Measurements from ENCODE around the gene MORC2.

MORC2 gene

DNA sequence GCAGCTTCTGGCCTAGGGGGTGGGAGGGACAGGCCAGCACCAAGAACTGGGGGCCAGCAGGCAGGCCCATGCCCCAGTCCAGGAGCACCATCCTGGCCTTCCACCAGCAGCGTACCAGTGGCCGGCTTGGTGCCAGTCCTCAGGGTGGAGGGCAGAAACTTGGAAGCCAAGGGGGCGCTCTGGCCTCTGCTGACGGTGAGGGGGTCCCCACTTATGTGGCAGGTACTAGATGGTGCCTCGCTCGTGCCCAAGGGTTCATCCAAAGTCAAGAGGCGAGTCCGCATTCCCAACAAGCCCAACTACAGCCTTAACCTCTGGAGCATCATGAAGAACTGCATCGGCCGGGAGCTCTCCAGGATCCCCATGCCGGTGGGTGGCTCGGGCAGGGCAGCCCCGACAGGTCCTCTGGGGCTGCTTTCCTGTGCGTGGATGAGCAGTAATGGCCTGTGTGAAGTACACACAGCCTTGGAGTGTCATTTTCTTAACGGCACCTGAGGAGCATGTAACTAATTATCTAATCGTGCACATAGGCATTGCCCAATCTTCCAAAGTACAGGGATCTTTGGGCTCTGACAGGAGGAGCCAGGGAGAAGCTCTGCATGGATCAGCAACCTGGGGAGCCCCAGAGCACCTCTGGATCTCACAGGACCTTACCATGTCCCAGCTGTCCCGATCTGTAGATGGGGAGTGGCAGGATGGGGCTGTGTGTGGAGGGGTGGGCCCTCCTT is 79.1 kb downstream of the MORC2 start:
- DNase-seq (ENCODE audit: low read depth in 2 of 2) = no peak

- no peak for DNase-seq (ENCODE audit: low read depth in 2 of 2)
Measured at GRCh38 chr22:30887861-30888260, 80.7 kb downstream of the MORC2 start.

DNA sequence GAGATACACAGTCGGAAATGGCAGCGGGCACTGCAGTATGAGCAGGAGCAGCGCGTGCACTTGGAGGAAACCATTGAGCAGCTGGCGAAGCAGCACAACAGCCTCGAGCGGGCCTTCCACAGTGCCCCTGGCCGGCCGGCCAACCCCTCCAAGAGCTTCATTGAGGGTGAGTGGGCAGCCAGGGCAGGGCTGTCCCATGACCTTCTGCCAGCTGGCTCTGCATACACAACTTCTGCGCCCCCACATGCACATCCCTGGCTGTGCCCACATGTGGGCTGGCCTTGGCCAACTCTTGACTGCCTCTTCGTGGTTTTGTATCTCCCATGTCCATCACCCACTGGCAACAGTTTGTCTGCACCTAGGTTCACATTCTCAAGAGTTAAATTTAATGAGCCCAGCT is 81.1 kb downstream of the MORC2 start:
- no peak for DNase-seq (ENCODE audit: low read depth in 2 of 2)

- DNase-seq (ENCODE audit: low read depth in 2 of 2) = no peak
Measured at GRCh38 chr22:30885591-30885990, 83.0 kb downstream of the MORC2 start.

DNA sequence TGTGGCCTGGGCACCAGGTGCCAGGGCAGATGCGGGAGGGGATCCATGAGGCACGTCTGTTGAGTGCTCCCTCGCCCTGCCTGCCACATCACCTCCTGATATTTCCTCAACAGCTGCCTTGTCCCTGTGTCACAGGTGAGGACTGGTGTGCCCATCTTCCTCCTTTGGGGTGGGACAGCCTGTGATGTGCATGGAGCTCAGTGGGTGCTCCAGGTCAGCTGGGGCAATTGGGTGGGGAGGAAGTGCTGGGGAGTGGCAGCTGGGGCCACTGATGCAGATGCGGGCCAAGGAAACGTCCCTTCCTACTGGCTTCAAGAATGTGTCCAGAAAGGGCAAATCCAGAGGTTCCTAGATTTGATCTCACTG is 83.6 kb downstream of the MORC2 start:
- no peak for DNase-seq (ENCODE audit: low read depth in 2 of 2)

- no peak for DNase-seq (ENCODE audit: low read depth in 2 of 2)
Measured at GRCh38 chr22:30884211-30885000, 84.2 kb downstream of the MORC2 start.

DNA sequence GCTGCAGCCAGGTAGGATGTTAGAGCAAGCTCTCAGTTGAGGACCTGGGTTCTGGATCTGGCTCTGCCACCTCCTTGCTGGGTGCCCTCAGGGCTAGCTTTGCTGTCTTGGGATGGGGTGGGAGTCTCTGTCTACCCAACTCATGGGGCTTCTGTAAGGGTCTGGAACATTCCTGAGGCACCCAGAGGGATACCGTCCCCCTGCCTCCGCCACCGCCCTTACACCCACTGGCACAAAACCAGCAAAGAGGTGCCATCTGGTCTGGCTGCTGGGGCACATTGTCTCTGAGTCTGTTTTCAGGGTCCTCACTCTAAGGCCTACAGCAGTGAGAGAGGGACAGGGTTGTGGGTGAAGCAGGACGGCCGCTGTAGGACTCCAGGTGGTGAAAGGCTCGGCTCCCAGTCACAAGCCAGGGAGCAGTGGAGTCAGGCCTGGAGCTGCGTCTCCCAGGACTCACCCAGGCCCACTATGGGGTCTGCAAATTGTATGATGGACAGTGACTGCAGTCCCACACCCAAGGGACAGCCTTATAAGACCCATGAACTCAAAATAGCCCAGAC is 84.9 kb downstream of the MORC2 start:
- no peak for DNase-seq (ENCODE audit: low read depth in 2 of 2)

DNA sequence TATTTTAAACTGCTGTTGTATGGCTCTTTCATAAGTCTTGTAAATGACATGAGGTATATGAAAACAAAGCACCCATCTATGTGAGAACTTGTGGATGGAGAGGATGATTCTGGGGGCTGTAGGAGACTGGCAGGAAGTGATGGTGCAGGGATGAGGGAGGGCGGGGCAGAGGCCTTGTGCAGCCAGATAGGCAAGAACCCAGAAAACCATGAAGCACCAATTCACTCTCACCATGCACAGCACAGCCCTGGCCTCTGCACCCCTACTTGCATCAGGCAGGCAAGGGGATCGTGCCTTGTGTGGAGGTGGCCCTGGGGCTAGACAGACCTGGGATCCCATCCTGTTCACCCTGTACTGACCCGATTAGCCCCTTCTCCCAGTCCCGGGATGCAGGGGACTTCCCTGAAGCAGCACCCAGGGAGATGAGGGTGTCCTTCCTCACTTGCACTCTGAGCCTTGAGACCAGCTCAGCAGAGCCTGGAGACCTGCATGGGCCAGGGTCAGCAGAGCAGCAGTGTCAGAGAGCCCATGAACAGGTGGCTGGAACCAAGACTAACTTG is 85.5 kb downstream of the MORC2 start:
- DNase-seq (ENCODE audit: low read depth in 2 of 2) = no peak

DNA sequence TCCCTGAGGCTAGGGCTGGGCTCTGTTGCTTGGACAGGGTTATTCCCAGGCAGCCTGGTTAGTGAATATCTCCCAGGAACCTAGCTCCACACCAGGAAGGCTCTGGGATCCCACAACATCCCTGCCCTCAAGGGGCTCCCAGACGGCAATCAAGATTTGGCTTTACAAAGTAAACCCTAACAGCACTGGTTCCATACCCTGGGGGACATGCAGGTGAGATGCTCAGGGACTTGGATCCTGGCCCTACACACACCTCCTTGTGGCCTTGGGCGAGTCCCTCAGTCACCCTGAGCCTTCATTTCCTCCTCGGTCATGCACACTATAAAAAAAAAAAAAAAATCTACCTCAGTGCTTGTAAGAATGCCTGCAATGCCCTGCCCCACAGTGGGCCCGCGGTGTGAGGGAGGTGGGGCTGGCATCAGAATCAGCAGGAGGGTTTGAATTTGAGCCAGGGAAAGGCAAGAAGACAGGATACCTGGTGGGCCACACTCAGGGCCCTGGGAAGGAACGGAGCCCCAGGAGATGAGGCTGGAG is 86.3 kb downstream of the MORC2 start:
- DNase-seq (ENCODE audit: low read depth in 2 of 2) = no peak

DNA sequence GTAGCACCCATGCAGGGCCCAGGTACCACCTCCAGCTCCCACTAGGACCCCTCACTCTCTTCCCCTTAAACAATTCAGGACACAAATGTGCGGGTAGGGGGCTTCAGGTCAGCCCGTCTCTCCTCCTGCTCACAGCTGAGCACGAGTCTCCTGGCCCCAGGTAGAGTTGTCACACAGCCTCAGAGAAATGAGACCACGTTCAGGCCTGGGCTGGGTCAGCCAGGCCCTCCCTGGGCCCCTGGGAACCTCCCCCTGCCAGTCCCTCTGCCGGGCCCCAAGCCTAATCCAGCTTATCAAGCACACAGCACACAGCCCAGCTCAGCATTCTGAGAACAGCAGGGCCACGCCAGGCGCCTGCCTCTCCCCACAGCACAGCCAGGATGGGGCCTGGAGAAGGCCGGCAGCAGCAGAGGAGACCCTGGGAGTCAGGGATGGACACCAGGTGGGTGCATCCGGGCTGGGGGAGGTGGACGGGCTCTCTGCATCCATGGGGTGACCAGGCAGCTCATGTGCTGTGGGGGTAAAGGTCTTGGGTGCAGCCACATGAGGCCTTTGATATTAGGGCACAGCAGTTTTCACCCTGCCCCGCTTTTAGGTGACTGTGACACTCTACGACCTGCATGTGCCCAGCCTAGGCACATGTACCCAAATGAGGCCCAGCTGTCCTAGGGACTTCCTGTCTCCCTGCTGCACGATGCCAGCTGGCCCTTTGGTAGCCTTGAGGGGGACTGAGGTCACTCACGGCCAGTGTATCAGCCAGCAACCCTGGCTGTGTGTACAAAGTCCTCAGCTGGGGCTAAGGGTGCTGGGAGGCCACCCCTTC is 87.0 kb downstream of the MORC2 start:
- DNase-seq (ENCODE audit: low read depth in 2 of 2) = no peak

GRCh38 chr22:30880847-30881246 is 87.7 kb downstream of the MORC2 start:
- DNase-seq (ENCODE audit: low read depth in 2 of 2) = no peak

DNA sequence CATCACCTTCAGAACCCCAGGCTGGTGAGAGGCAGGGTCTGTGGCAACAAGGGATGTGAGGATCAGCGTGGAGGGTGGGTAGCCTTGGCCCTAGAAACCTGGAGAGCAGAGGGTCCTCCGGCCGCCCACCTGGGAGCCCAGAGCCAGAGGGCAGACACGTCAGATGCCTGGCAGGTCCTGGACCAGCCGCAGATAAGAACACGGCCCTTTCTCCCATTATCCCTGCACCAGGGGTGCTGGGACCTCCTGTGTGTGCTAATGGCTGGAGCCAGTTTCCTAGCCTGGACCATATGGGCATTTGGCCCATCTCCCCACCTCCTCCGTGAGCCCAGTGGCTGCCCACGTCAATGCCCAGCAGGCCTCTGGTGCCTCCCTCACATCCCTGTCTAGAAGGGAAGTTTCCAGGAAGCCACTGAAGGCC is 88.4 kb downstream of the MORC2 start:
- no peak for DNase-seq (ENCODE audit: low read depth in 2 of 2)

- no peak for DNase-seq (ENCODE audit: low read depth in 2 of 2)
Measured at GRCh38 chr22:30879415-30879797, 89.2 kb downstream of the MORC2 start.

DNA sequence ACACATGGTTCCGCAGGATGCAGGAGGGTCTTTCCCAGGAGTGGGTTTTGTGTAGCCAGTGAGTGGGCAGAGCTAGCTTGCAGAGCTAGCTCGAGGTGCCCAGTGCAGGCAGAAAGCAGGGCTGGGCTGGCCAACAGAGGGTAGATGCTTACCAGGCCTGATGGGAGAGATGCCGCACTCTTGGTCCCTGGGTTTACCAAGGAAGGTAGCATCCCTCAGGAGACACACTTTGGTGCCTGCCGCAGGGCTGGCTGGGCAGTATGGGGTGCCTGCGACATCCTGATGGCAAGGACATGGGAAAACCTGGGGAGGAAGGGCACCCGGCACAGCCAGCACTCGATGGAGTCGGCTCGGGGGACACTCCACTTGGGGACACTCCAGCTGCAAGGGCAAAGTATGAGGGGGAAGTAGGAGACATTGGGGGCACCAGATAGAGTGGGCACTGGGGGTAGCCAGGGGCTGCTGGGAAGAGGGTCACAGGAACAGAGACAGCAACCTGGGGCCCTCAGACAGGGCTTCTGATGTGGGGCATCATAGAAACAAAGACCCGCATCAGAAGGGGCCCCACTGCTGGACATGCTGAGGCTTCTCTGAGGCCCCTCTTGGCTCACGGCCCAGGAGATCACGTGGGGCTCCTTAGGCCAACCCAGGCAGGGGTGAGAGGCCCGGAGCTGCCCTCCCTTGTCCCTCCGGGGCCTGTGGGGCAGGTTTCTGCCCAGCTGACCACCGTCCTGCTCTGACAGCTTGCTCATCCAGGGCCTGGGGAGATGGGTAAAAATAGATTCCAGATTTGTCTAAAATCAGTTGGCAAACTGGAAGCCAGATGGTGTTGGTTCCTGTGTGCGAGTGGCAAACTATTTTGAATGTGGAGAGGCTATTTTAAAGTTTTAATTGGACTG is 89.8 kb downstream of the MORC2 start:
- no peak for DNase-seq (ENCODE audit: low read depth in 2 of 2)

DNA sequence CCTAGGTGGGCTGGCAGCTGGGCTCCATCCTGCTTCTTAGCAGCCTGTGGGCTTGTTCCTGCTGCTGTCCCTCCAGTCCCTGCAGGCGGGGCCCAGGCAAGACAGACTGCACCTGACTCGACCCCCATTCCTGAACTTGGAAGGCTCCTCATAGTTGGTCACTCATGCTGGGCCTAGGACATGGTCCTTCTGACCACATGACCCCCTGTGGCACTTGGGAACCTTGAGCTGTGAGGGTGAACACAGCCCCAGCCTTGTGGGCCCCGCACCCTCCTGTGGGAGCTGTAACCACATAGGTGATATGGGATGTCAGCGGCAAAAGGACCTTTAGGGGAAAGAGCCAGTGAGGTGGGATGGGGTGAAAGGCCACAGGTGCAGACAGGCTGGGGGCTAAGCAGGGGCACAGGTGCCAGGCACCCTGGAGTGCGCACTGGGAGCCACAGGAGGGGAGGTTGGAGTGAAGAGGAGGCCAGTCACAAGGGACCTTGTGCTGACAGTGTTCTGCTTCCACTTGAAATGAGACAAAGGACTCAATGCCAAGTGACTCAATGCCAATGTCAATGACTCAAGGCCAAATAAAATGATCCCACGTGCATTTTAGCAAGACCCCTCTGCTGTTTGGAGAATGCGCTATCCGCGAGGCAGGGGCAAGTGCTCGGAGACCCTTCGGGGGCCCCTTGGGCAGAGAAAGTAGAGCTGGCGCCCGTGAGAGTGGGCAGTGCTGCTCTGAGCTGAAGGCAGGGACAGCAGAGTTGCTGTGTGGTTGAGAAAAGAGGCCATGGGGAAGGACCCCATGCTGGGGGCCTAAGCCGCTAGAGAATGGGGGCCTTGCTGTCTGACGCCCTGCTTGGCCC is 90.7 kb downstream of the MORC2 start:
- no peak for DNase-seq (ENCODE audit: low read depth in 2 of 2)

DNA sequence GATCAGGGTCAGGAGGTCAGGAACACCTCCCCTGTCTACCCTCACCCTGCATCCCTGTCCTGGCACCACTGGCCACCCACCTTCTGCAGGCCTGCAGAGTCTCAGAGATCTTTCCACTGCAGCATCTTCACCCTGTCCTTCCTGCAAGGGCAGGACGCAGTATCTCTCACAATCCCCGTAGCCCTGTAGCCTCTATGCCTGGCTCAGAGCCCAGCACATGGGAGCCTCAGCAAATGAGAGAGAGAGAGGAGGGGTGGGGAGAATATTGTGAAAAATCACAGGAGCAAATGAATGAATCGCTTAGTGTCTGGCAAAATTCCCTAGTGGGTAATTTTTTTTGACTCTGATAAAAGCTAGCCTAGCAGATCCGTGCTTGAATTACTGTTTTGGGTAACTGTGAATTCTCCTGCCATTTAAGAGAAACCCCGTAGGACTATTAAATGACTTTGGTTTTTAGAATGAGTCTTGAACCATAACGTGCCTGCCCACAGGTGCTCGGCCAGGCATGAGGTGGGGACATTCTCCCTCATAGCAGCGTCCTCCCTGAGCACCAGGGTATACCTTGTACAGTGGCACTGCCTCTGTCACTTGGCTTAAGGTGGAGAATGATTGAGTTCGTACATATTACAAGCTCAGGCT is 91.5 kb downstream of the MORC2 start:
- DNase-seq (ENCODE audit: low read depth in 2 of 2) = peak; percentile 9 to 11

DNA sequence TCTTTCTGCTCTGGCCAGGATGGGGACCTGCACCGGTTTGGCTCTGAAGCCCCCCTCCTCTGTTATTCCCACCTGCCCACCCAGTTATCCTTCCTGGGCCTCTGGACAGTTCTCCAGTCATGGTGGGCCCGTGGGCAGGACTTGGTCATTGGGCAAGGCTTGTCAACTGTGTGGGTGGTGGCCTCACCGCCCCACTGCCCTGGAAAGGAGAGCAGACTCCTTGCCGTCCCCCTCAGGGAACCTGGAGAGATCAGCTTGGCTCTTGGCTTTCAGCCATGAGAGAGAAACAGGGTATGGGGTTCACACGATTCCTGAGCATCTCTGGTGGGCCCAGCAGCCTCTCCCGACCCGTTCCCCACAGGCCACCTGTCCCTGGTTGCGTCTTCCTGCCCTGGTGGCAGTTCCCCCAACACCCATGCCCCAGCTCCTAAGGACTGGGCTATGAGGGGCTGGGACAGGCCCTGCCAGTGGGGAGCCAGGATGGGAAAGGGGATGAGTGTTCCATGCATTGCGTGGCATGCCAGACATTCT is 92.3 kb downstream of the MORC2 start:
- no peak for DNase-seq (ENCODE audit: low read depth in 2 of 2)

GRCh38 chr22:30875481-30876215 is 92.9 kb downstream of the MORC2 start:
- DNase-seq (ENCODE audit: low read depth in 2 of 2) = no peak
